D721Med (cell line): ENCODE measurements around the gene GFOD2.

Source experiments
- DNase-seq: peaks from one replicate; pipeline ENCODE4 v3.0.0; 2011; ENCODE audit warnings: low spot score; ENCODE audit not compliant: insufficient read length
- FAIRE-seq: peaks from 2 replicates; lab custom pipeline; 2011; peaks lifted over from hg19 to GRCh38; lab: Jason Lieb, UNC
- CTCF ChIP-seq: IDR thresholded peaks from 2 replicates; pipeline ENCODE4 v1.5.1; 2012; ENCODE audit warnings: mild to moderate bottlenecking, control low read depth; ENCODE audit not compliant: insufficient read depth; ENCODE audit errors: missing control alignments

Gene GFOD2

GRCh38 chr16:67653789-67654402, 65.2 kb downstream of the GFOD2 start:
- no peak for DNase-seq
- no peak for FAIRE-seq
- no peak for TF ChIP-seq CTCF

GRCh38 chr16:67653128-67653788, 65.9 kb downstream of the GFOD2 start:
- no peak for TF ChIP-seq CTCF
- no peak for FAIRE-seq
- DNase-seq: no peak

GRCh38 chr16:67652578-67653127, 66.5 kb downstream of the GFOD2 start:
- TF ChIP-seq CTCF: no peak
- FAIRE-seq (no peak), DNase-seq (peak; percentile 80)

GRCh38 chr16:67651847-67652246, 67.3 kb downstream of the GFOD2 start:
- TF ChIP-seq CTCF: no peak
- FAIRE-seq: no peak
- DNase-seq: no peak

- DNase-seq (no peak), FAIRE-seq (no peak)
- TF ChIP-seq CTCF: no peak
Measured at GRCh38 chr16:67651039-67651438, 68.1 kb downstream of the GFOD2 start.

GRCh38 chr16:67650023-67650422, 69.1 kb downstream of the GFOD2 start:
- TF ChIP-seq CTCF: no peak
- no peak for DNase-seq
- no peak for FAIRE-seq

- DNase-seq (no peak), FAIRE-seq (no peak)
- no peak for TF ChIP-seq CTCF
Measured at GRCh38 chr16:67649494-67649931, 69.6 kb downstream of the GFOD2 start.
